GM18498 (cell line): ENCODE results near the gene STEAP3.

Experiments
- ATAC-seq: cut with Tn5 transposase; IDR thresholded peaks from one replicate; pipeline ENCODE4 v1.9.1; 2021; ENCODE audit warnings: mild to moderate bottlenecking, moderate library complexity; ENCODE audit not compliant: unreplicated experiment

The STEAP3 gene

GRCh38 chr2:119225105-119225865 lies 1.7 kb downstream of the STEAP3 start:
- ATAC-seq = no peak

- no peak for ATAC-seq
These were observed 2.3 kb downstream of the STEAP3 start for GRCh38 chr2:119225926-119226325.

- no peak for ATAC-seq
These were observed 3.7 kb downstream of the STEAP3 start for GRCh38 chr2:119227346-119227745.

- no peak for ATAC-seq
These were observed 4.5 kb downstream of the STEAP3 start for GRCh38 chr2:119228136-119228535.

GRCh38 chr2:119228964-119229363 lies 5.3 kb downstream of the STEAP3 start:
- no peak for ATAC-seq

- no peak for ATAC-seq
These were observed 6.1 kb downstream of the STEAP3 start for GRCh38 chr2:119229716-119230115.

- no peak for ATAC-seq
These were observed 6.9 kb downstream of the STEAP3 start for GRCh38 chr2:119230219-119231185.

- peak; percentile 48 for ATAC-seq
These were observed 8.5 kb downstream of the STEAP3 start for GRCh38 chr2:119231975-119232665.

- no peak for ATAC-seq
These were observed 9.0 kb downstream of the STEAP3 start for GRCh38 chr2:119232666-119232993.

GRCh38 chr2:119233326-119234020 lies 9.8 kb downstream of the STEAP3 start:
- ATAC-seq = peak; percentile 40

- ATAC-seq = no peak
These were observed 10.7 kb downstream of the STEAP3 start for GRCh38 chr2:119234021-119235019.

- ATAC-seq = no peak
These were observed 13.2 kb downstream of the STEAP3 start for GRCh38 chr2:119236796-119237195.

- no peak for ATAC-seq
These were observed 16.9 kb downstream of the STEAP3 start for GRCh38 chr2:119240311-119241204.

GRCh38 chr2:119241205-119241532 lies 17.5 kb downstream of the STEAP3 start:
- ATAC-seq = no peak

GRCh38 chr2:119242276-119243119 lies 18.9 kb downstream of the STEAP3 start:
- ATAC-seq = no peak

GRCh38 chr2:119243621-119244020 lies 20.0 kb downstream of the STEAP3 start:
- ATAC-seq = no peak

GRCh38 chr2:119245076-119245840 lies 21.6 kb downstream of the STEAP3 start:
- ATAC-seq = no peak
